ENCODE data around the gene CMIP.

Gene CMIP

DNA sequence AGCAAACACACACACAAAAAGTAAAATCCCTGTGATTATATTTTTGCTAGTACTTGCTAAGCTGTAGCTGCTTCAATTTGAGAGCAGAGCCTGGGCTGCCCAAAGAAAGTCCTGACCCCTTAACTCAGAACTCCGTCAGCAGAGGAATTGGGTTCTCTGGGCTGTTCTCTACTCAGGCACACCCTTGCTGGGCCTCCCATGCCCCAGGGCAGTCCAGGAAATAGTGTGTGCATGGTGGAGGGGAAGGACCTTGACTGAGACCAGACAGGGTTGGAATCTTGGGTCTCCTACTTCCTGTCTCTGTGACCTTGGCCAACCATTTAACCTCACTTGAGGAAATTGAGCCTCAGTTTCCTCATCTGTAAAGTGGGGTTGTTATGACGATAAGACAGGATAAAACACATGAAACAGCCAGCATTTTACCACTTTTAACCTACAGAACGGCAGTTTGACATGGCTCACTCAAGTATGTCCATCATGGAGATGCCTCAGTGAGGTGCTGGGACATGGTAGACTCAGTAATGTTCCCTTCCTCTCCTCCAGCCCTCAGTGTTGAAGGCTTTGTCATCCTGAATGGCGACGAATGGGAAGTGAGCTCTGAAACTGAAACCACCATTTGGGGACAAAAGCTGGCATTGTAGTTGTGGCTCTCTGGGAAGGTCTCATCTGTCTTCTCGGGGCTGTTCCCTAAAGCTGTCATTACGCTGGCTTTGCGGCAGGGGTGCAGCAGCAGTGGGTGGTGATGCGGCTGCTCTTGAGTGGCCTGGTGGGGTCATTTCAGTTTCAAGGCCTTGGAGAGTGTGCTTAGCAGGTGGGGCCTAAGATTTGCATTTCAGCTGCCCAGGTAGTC lies 74.9 kb downstream of the CMIP start:
- Histone ChIP-seq H3K9me3 (ENCODE audit: insufficient read depth, low read depth, low read length) (no peaks in the 10 kb centered on the region), H4K20me1 (ENCODE audit: insufficient read depth, low read length, poor library complexity, severe bottlenecking) (peaks cover 12% of the 10 kb centered on the region), H3F3A (ENCODE audit: low read depth) (no peaks in the 10 kb centered on the region), H2AFZ (ENCODE audit: low read length) (no peak overlapping the region), H3K4me2 (ENCODE audit: low read depth, low read length, poor library complexity, severe bottlenecking) (no peak overlapping the region), H3K36me3 (ENCODE audit: insufficient read depth, low read length) (peaks cover 9% of the 10 kb centered on the region; the same call in 1 of the 2 replicates), H3K79me2 (ENCODE audit: insufficient read depth, low read length) (peaks cover 42% of the 10 kb centered on the region), H3K9me2 (replicated peaks; ENCODE audit: low read depth, low read length) (no peaks in the 10 kb centered on the region), H3K9ac (ENCODE audit: low read depth, low read length, poor library complexity, severe bottlenecking) (no peak overlapping the region), H3K4me1 (ENCODE audit: insufficient read depth, low read length, poor library complexity, severe bottlenecking) (peaks cover 3% of the 10 kb centered on the region), H3K27me3 (ENCODE audit: insufficient read depth, low read length, poor library complexity, severe bottlenecking) (no peaks in the 10 kb centered on the region), H3K4me3 (ENCODE audit: low read length, poor library complexity, severe bottlenecking) (no peak overlapping the region)
- TF ChIP-seq EZH2phosphoT487 (IDR thresholded peaks at IDR 0.05; ENCODE audit: borderline replicate concordance), result no peak
- TF ChIP-seq, protein P1, sequence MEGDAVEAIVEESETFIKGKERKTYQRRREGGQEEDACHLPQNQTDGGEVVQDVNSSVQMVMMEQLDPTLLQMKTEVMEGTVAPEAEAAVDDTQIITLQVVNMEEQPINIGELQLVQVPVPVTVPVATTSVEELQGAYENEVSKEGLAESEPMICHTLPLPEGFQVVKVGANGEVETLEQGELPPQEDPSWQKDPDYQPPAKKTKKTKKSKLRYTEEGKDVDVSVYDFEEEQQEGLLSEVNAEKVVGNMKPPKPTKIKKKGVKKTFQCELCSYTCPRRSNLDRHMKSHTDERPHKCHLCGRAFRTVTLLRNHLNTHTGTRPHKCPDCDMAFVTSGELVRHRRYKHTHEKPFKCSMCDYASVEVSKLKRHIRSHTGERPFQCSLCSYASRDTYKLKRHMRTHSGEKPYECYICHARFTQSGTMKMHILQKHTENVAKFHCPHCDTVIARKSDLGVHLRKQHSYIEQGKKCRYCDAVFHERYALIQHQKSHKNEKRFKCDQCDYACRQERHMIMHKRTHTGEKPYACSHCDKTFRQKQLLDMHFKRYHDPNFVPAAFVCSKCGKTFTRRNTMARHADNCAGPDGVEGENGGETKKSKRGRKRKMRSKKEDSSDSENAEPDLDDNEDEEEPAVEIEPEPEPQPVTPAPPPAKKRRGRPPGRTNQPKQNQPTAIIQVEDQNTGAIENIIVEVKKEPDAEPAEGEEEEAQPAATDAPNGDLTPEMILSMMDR (conservative IDR thresholded peaks at IDR 0.05; ENCODE audit: low read length), result no peak

DNA sequence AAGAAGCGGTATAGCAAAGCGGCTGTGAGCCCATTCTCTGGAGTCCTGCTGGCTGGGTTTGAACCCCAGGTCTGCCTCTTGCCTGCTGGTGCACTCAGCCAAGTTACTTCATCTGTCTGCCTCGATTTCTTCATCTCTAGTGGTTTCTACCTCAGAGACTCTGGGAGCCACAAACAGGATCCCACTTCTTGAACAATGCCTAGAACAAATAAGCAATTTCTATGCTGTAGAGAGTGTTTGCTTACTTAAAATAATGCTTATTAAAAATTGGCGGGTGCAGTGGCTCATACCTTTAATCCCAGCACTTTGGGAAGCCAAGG lies 75.5 kb downstream of the CMIP start:
- no peak overlapping the region for H3K4me2 ChIP-seq (ENCODE audit: low read depth, low read length, poor library complexity, severe bottlenecking)
- H3K36me3 ChIP-seq (ENCODE audit: insufficient read depth, low read length), result peaks cover 9% of the 10 kb centered on the region; the same call in 1 of the 2 replicates
- TF ChIP-seq, protein P1 (conservative IDR thresholded peaks at IDR 0.05; ENCODE audit: low read length), result no peak
- TF ChIP-seq EZH2phosphoT487 (IDR thresholded peaks at IDR 0.05; ENCODE audit: borderline replicate concordance), result no peak
- peaks cover 3% of the 10 kb centered on the region for H3K4me1 ChIP-seq (ENCODE audit: insufficient read depth, low read length, poor library complexity, severe bottlenecking)
- H3K79me2 ChIP-seq (ENCODE audit: insufficient read depth, low read length), result peaks cover 38% of the 10 kb centered on the region
- H4K20me1 ChIP-seq (ENCODE audit: insufficient read depth, low read length, poor library complexity, severe bottlenecking), result peaks cover 12% of the 10 kb centered on the region
- H3K9ac ChIP-seq (ENCODE audit: low read depth, low read length, poor library complexity, severe bottlenecking), result no peak overlapping the region
- no peaks in the 10 kb centered on the region for H3F3A ChIP-seq (ENCODE audit: low read depth)
- no peaks in the 10 kb centered on the region for H3K9me2 ChIP-seq (replicated peaks; ENCODE audit: low read depth, low read length)
- no peak overlapping the region for H2AFZ ChIP-seq (ENCODE audit: low read length)
- H3K4me3 ChIP-seq (ENCODE audit: low read length, poor library complexity, severe bottlenecking), result no peak overlapping the region
- no peaks in the 10 kb centered on the region for H3K9me3 ChIP-seq (ENCODE audit: insufficient read depth, low read depth, low read length)
- no peaks in the 10 kb centered on the region for H3K27me3 ChIP-seq (ENCODE audit: insufficient read depth, low read length, poor library complexity, severe bottlenecking)

DNA sequence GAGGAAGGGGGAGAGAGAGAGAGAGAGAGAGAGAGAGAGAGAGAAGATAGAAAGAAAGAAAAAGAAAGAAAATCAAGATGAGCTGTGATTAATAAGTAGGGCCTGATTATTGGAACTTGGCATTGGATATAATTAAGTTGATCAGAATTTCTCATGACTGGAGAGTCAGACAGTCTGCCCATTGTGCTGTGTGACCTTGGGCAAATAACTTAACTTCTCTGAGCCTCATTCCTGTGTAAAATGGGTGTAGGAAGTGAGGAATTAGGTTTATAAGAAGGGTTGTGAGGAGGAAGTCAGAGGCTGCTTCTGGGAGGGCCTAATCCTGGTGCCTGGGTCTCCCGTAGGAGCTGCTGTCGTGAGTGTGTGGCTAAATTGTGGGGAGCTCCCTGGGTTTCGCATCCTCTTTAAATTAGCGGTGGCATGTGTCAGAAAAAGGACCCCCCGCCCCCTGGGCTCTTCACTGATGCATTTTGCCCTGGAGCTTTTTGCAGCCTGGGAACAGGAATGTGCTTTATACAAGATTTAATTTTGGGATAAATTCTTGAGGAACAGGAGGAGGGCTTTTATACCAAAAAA lies 76.0 kb downstream of the CMIP start:
- H3K4me2 ChIP-seq (ENCODE audit: low read depth, low read length, poor library complexity, severe bottlenecking), result no peak overlapping the region
- H3K9ac ChIP-seq (ENCODE audit: low read depth, low read length, poor library complexity, severe bottlenecking), result no peak overlapping the region

More for the DNA sequence above, 76.0 kb downstream of the CMIP start:
- peaks cover 3% of the 10 kb centered on the region for H3K4me1 ChIP-seq (ENCODE audit: insufficient read depth, low read length, poor library complexity, severe bottlenecking)
- H3K36me3 ChIP-seq (ENCODE audit: insufficient read depth, low read length), result peaks cover 9% of the 10 kb centered on the region; the same call in 1 of the 2 replicates
- H3K9me2 ChIP-seq (replicated peaks; ENCODE audit: low read depth, low read length), result no peaks in the 10 kb centered on the region
- H3K79me2 ChIP-seq (ENCODE audit: insufficient read depth, low read length), result peaks cover 34% of the 10 kb centered on the region
- H2AFZ ChIP-seq (ENCODE audit: low read length), result no peak overlapping the region
- H3K4me3 ChIP-seq (ENCODE audit: low read length, poor library complexity, severe bottlenecking), result no peak overlapping the region
- no peak for TF ChIP-seq EZH2phosphoT487 (IDR thresholded peaks at IDR 0.05; ENCODE audit: borderline replicate concordance)
- TF ChIP-seq, protein P1 (conservative IDR thresholded peaks at IDR 0.05; ENCODE audit: low read length), result no peak
- no peaks in the 10 kb centered on the region for H3K9me3 ChIP-seq (ENCODE audit: insufficient read depth, low read depth, low read length)
- H4K20me1 ChIP-seq (ENCODE audit: insufficient read depth, low read length, poor library complexity, severe bottlenecking), result peaks cover 12% of the 10 kb centered on the region
- H3K27me3 ChIP-seq (ENCODE audit: insufficient read depth, low read length, poor library complexity, severe bottlenecking), result no peaks in the 10 kb centered on the region
- H3F3A ChIP-seq (ENCODE audit: low read depth), result no peaks in the 10 kb centered on the region

Data from Loucy (cell line).